ENCODE data around the gene PRKN.
"Not testable (repeated sequence)": the region's sequence is repeated elsewhere in the genome, so short reads cannot be mapped to it uniquely, and the experiment has no call there.

PRKN gene

DNA sequence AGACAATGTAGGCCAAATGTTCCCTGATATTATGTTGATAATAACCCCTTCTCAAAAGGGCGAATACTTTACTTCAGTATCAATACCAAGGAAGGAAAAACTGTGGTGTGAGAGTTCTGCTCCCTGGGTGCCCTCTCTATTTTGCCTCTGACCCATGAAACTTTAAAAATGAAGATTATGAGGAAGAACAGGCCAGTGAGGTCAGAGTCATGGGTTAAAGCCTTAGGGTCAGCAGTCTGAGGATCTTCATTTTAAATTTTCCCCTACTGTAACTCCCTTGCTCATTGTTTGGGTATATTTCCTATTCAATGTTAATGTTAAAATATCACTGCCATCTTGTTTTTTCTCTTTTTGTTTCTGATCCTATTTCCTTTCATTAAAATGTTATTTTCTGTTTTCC lies 47.9 kb downstream of the PRKN start:
- DNase-seq (ENCODE audit: insufficient read length, low spot score) (no peak), FAIRE-seq (no peak)

DNA sequence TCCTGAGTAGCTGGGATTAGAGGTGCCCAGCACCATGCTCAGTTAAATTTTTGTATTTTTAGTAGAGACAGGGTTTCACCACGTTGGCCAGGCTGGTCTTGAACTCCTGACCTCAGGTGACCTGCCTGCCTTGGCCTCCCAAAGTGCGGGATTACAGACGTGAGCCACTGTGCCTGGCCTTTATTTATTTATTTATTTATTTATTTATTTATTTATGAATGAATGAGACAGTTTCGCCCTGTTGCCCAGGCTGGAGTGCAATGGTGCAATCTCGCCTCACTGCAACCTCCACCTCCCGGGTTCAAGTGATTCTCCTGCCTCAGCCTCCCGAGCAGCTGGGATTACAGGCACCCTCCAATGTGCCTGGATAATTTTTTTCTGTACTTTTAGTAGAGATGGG lies 48.7 kb downstream of the PRKN start:
- not testable (repeated sequence) for DNase-seq (ENCODE audit: insufficient read length, low spot score); FAIRE-seq

DNA sequence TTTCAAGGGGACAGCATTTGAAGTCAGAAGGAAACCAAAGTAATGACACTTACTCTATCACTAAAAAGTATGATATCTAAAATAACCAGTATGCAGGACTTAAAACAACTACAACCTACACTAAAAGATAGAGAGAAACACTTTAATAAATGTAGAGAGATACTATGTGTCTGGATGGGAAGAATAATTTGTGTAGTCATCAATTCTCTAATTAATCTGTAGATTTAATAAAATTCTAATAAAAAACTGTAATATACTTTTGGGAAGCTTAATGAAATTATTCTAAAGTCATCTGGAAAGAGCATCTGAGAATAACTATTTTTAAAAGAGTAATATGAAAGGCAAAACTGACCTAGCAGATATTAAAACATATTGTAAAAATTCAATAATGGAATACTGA lies 52.1 kb downstream of the PRKN start:
- no peak for DNase-seq (ENCODE audit: insufficient read length, low spot score)
- FAIRE-seq, result no peak

DNA sequence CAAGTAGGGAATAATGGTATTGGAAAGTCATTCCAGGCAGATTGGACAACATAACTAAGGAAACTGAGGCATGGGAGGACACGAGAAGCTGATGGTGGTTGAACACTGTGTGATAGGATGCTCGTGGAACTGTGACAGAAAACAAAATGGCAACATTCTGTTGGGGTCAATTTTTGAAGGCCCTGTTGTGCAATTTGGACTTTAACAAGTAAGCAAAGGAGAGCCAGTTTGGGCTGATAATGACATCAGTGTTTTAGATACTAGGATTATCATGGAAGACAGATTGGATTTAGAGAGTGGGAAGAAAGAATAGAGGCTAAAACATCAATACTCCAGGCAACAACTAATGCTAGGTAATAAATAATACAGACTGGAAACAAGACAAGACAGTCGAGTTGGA lies 53.1 kb downstream of the PRKN start:
- DNase-seq (ENCODE audit: insufficient read length, low spot score) (no peak), FAIRE-seq (no peak)

DNA sequence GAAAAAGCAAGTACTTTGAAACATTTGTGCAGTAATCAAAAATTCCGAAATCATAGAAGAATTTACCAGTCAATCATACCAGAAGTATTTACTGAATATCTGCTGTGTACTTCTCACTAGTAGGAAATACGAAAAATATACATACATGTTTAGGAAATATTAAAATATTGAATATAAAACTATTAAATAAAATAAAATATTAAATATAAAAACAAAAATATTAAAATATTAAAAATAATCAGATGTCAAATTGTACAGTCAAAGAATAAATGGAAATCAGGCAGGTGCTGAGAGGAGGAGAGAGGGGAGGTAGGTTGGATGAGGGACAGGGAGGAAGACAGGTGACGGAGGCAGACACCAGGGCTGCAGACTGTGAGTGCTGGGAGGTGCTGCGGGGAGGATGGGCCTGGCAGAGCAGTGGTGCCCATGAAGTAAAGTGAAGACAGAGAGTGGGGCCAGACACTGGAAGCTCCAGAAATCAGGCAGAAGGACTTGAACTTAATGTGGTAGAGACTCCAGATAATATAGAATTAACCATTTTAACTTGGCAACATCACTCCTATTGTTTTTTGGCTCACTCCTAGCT lies 55.9 kb downstream of the PRKN start:
- no peak for FAIRE-seq
- no peak for DNase-seq (ENCODE audit: insufficient read length, low spot score)

DNA sequence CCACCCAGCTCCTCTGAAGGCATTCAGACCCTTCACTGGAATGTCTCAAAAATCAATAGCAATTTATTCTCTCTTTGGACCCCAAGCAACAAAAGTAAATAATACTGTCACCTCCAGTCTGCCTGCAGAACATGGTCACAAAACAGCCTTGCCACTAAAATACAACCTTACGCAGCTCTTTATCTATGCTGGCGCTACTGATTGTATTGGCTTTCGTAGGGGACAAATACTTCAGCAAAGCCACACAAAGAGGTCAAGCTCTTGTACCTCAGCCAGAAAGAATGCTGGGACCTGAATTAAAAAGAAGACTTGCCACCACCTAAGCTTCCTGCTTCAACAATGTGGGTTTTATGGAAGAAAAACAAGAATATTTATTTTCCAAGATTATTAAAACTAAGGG lies 57.2 kb downstream of the PRKN start:
- FAIRE-seq (no peak), DNase-seq (ENCODE audit: insufficient read length, low spot score) (no peak)

DNA sequence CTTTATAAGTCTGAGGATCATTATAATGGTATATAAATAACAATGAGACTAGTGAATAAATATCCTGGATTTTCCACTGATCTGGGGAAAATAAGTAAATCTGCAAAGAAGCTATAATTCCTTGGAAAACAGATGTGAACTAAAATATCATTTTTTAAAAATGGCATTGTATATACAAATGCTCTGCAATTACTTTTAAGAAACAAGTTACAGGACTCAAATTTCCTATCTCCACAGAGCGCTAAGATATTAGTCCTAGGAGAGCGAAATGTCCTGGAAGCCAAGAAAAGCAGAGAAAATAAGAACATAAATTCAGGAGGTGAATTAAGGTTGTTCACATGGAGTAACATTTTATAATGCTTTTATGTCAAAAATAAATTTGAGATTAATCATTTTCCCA lies 61.3 kb downstream of the PRKN start:
- no peak for FAIRE-seq
- DNase-seq (ENCODE audit: insufficient read length, low spot score), result no peak

DNA sequence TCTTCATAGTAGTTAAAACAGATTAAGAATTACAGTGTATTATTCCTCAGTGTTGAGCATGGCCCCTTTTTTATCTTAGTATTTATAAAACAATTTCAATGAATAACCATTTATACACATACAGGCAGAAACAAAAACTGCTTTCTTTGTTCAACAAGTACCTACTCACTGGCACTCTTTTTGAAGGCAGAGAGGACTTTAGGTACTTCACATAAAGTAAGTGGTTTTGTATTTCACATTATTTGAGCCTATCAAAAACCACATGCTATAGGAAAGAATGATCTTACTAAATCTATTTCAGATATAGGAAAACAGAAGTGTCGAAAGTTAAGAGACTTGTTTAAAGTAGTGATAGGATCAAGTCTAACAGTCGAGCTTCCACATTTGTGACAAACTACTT lies 73.8 kb downstream of the PRKN start:
- FAIRE-seq (no peak), DNase-seq (ENCODE audit: insufficient read length, low spot score) (no peak)

DNA sequence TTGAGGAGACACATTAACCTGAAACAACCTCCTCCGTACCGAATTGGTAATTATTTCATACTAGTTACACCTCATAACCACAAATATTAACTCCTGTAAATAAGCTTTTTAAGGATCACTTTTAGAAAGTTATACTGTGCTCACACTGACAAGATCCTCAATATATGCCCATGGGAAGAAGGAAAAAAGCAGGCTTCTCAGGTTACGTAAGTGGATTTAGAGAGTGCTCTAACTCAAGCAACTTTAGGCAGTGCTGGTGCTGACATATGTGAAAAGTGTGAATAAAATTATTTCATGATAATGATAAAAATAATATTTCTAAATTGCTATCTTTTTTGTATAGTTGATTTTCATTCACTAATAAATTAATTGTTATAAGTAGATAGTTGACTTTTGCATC lies 76.1 kb downstream of the PRKN start:
- FAIRE-seq, result no peak

DNA sequence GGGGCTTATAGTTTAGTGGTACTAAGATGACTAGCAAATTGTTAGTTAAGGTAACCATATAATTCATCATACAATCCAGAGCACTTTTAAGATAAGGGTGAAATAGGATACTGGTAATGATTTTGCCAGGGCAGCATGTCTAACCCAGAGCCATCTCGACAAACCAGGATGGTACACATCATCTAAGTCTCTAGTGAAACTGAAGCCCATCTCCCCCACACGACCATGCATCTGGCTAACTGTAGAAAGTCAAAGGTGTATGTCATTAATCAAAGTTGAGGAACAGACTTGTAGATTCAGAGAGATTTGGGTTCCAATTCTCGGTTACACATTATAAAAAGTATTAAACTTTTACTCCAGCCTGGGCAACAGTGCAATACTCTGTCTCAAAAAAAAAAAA lies 78.3 kb downstream of the PRKN start:
- DNase-seq (ENCODE audit: insufficient read length, low spot score), result no peak
- no peak for FAIRE-seq

More for the DNA sequence above, 76.1 kb downstream of the PRKN start:
- DNase-seq (ENCODE audit: insufficient read length, low spot score), result no peak

DNA sequence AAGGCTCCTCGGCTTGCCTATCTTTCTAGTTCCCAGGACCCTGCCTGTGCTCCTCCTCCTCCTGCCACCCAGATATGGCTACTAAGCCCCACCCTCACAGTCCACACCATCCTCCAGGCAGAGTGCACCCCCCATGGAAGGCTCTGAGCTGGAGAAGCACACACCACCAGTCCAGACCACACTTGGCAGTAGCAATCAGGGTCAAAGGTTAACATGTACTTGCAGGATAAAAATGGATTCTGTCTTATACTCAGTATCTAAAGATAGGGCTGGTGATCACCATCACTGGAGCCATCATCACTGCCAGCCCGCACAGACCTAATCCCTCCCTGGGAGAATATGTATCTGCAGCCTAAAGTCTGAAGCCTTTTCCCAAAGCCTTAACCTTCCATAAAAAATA lies 83.4 kb downstream of the PRKN start:
- FAIRE-seq (no peak), DNase-seq (ENCODE audit: insufficient read length, low spot score) (no peak)

DNA sequence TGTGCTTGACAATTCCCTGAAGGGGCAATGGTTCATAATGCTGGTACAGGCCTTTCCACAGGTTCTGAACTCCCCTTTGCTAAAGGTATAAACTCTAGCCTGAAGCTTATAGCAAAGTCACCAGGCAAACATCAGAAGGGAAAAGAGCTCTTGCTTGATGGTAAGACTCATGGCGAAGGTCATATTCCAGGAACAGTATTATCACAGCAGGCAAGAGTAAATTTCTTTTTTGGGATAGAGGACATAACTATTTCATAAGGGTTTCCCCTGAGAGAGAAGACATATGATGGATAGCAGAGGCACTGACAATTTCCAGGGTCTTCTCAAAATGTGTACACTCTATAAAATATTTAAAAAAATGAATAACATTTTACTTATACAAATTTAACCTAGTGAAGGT lies 86.8 kb downstream of the PRKN start:
- FAIRE-seq (no peak), DNase-seq (ENCODE audit: insufficient read length, low spot score) (no peak)

DNA sequence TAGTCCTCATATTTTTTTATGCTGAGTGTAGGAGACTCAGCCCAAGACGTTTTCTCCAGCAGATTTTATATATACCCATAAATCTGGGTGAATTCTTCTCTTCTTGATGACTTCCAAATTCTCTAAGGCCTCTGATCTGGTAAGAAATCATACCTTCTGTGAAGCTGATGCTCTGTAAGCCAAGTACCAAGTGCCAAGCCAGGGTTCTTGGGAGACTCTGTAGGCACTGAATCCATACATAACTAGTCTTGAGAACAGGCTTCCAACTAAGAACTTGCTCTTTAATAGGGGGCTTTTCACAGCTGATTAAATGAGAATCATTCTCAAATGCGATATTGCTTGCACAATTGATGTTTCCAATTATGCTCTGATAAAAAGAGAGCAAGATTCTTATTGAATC lies 87.6 kb downstream of the PRKN start:
- DNase-seq (ENCODE audit: insufficient read length, low spot score), result no peak
- FAIRE-seq, result no peak

DNA sequence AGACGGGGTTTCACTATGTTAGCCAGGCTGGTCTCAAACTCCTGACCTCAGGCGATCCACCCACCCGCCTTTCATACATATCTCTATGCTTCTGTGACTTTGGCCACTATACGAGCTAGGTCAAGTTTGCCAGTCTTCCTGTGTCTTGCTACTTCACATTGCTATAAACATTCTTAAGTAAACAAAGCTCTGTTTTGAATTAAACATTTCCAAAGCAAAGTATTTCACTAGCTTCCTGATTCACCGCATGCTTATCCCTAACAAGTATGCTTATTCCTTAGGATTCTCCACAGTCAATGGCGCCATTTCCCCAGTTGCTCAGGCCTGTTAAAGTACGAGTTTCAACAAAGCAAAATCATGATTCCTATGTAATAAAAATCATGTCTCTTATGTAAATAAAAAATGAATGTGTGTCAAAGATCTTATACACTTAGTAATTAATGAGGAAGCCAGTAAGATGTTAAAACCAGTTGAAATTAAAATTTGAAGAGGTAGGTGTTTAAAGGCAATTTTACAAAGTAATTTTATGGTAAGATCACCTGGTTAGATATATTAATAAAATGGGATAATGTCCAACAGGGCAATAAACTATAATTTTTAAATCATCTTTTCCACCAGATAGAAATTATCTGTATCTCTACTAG lies 88.5 kb downstream of the PRKN start:
- DNase-seq (ENCODE audit: insufficient read length, low spot score) (no peak), FAIRE-seq (no peak)

DNA sequence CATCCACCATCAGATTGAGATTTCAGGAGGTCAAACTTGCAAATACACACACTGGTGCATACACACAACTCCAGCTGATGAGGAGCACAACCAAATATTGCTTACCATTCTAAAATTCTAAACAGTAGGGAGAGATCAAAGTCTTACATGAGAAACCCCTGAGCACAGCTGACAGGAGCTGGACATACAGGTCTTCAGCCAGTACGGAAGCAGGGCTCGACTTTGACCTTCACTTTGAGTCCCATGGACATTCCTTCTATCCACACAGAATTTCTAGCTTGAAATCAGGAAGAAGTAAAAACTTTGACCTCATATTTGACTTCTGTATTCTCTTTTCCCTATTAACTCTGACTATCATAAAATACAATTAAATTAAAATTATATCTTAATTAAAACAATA lies 90.2 kb downstream of the PRKN start:
- no peak for DNase-seq (ENCODE audit: insufficient read length, low spot score)
- no peak for FAIRE-seq

DNA sequence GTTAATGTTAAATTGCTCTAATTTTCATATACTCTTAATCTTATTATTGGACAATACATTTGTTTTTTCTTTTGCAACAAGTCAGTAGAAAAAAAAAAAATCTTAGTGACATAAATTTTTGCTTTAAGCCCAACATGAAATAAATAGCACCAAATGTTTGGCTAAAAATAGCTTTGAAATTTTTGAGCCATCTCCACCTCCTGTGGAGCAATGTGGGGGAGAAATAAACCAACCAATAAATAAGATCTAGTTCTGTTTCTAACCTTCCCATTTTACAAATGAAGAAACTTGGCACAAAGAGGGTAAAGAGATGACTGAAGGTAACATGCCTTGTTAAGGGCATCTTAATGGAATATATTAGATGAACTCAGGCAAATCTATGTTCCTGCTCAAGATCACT lies 91.4 kb downstream of the PRKN start:
- no peak for DNase-seq (ENCODE audit: insufficient read length, low spot score)
- FAIRE-seq, result no peak

DNA sequence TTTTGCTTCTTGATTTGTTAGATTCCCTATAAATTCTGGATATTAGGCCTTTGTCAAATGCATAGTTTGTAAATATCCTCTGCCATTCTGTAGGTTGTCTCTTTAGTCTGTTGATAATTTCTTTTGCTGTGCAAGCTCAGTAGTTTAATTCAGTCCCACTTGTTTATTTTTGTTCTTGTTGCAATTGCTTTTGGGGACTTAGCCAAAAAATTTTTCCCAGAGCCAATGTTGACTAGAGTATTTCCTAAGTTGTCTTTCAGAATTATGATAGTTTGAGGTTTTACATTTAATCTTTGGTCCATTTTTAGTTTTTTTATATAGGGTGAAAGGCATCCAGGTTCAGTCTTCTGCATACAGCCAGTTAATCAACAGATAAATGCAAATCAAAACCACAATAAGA lies 96.0 kb downstream of the PRKN start:
- no peak for DNase-seq (ENCODE audit: insufficient read length, low spot score)
- no peak for FAIRE-seq

DNA sequence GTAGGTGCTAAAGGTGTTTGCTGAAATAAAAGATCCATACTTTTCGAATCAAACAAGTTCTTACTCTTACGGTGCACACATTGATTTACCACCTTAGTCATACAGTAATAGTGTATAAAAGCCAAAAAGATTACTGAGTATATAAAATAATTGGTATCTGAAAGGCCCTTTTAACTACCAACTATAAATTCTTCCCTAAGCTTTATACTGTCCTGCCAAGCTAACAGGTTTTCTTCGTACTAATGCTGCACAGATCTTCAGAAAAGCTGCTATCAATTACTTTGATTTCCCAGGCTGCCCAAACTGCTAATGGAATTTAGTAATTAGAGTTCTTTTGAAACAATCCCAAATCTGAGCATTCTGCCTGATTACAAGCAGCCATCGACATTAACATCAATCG lies 97.5 kb downstream of the PRKN start:
- DNase-seq (ENCODE audit: insufficient read length, low spot score), result no peak
- FAIRE-seq, result no peak

DNA sequence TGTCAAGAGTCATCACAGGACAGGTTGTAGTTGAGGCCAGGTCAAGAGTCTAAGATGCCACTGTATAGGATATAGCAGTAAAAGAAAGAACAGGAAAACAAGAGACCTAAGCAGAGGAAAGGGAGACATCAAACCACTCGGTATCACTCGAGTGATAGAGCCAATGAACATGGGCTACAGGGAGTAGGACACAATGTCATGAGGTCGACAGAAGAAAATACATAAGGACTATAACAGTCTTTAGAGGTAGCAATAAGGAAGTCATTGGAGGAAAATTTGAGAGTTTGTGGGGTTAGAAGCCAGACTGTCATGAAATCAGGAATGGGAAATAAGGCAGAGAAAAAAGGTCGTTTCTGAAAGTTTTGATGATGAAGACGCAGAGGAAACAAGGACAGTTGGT lies 99.7 kb downstream of the PRKN start:
- FAIRE-seq (no peak), DNase-seq (ENCODE audit: insufficient read length, low spot score) (no peak)

DNA sequence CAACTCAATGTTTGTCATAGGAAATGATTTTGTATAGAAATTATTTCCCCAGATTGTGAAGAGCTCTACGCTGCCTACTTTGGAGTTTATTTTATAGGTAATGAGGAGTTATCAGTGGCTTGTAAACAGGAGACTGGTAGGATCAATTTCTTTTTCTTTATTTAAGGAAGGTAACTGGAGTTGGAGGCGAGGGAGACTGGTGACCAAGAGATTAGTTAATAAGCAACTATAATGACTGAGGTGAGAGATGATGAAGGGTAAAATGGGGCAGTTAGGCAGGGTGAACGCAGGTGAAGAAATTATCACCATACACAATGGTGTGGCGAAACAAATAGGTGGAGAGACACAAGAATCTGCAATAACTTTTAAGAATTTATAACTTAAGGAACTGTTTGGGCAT lies 100.2 kb downstream of the PRKN start:
- FAIRE-seq (no peak), DNase-seq (ENCODE audit: insufficient read length, low spot score) (no peak)

DNA sequence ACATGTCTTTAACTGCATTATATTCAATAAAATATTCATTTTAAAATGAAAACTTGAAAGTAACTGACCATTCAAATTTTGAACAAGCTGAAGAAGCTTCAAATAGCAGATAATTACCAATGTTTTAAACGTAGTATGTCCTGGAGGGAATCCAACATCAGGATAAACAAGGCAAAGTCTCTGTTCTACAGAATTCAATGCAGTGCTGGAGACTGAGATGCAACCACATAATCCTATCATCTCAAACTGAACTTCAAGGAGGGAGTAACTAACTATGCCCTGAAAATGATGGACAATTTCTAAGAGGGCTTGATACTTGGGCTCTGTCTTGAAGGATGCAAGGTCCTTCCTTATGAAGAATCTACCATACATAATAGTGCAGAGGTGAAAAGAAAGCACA lies 100.7 kb downstream of the PRKN start:
- DNase-seq (ENCODE audit: insufficient read length, low spot score) (no peak), FAIRE-seq (no peak)

DNA sequence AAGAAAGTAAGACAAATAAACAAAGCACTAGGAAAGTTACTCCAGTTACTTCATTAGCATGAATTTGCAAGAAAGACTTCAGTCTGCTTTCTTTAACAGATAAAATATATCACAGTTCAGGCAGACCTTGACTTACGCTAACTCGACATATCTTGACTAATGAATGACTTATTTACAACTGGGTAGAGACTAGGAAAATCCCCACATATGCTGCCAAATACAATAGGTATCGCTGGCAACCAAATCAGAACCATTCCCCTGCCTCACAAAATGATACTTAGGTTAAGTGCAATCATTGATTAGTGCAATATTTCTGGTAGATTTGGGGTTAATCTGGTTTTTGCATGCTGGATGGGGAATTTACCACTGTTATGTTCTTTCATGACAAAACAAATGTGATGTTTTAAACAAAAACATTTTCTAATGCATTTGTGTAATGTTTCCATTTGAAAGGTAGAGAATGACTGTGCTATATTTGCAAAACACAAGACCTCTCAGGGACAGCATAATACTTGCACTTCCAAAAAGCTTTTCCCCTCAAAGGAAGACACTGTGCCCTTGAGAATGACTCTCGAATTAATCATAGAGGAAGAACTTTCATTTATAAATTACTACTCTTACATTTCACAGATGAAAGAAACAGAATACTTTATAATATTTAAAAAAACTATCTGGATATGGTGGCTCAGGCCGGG lies 101.6 kb downstream of the PRKN start:
- DNase-seq (ENCODE audit: insufficient read length, low spot score), result no peak
- FAIRE-seq, result no peak
